Neural cell (in vitro differentiated cells): ENCODE measurements around the gene ADM2. TPM values are rescaled to one million over a fixed set of nuclear protein-coding genes. Genes with fewer than 3 reads are reported as not detected.

ENCODE experiments used
- H2AFZ ChIP-seq: fragments of 200-600, 300-800 bp; sonication (generic), shearing (Covaris generic); 2 replicates; pipeline ENCODE4 v1.6.0; 2014; ENCODE audit warnings: low read depth, mild to moderate bottlenecking, antibody characterized with exemption, low read length, moderate library complexity
- H3F3A ChIP-seq: fragments of 200-600 bp; shearing (Covaris generic); 2 replicates; pipeline ENCODE4 v1.6.1; 2016; ENCODE audit warnings: mild to moderate bottlenecking, moderate library complexity, mixed read lengths, antibody characterized with exemption, low read length; ENCODE audit not compliant: insufficient read depth, poor library complexity, severe bottlenecking
- H3K27ac ChIP-seq: fragments of 200-600, 300-800 bp; sonication (generic), shearing (Covaris generic); 2 replicates; pipeline ENCODE4 v1.5.1; 2014; ENCODE audit warnings: mild to moderate bottlenecking, low read length, moderate library complexity
- H3K27me3 ChIP-seq: fragments of 300-800, 200-600 bp; sonication (generic), shearing (Covaris generic); 2 replicates; pipeline ENCODE4 v1.6.0; 2014; ENCODE audit warnings: mild to moderate bottlenecking, low read depth, low read length, moderate library complexity; ENCODE audit not compliant: insufficient read depth
- H3K36me3 ChIP-seq: fragments of 300-800, 200-600 bp; sonication (generic), shearing (Covaris generic); 2 replicates; pipeline ENCODE4 v1.5.1; 2014; ENCODE audit warnings: mild to moderate bottlenecking, antibody characterized with exemption, low read length, moderate library complexity; ENCODE audit not compliant: insufficient read depth
- H3K4me2 ChIP-seq: fragments of 300-800, 200-600 bp; sonication (generic), shearing (Covaris generic); 2 replicates; pipeline ENCODE4 v1.6.0; 2014; ENCODE audit warnings: mild to moderate bottlenecking, low read length
- H3K4me3 ChIP-seq: fragments of 300-800, 200-600 bp; sonication (generic), shearing (Covaris generic); 2 replicates; pipeline ENCODE4 v1.5.1; 2014; ENCODE audit warnings: mild to moderate bottlenecking, low read length, moderate library complexity
- H3K79me2 ChIP-seq: fragments of 200-600 bp; shearing (Covaris generic); replicated peaks from 2 replicates; pipeline ENCODE4 v1.6.0; 2014; ENCODE audit warnings: mild to moderate bottlenecking, low read length, moderate library complexity; ENCODE audit not compliant: insufficient read depth
- H3K9ac ChIP-seq: fragments of 300-800, 200-600 bp; sonication (generic), shearing (Covaris generic); 2 replicates; pipeline ENCODE4 v1.6.1; 2016; ENCODE audit warnings: mild to moderate bottlenecking, low read length, mixed read lengths
- H3K9me2 ChIP-seq: fragments of 200-600 bp; shearing (Covaris generic); 2 replicates; pipeline ENCODE4 v1.6.1; 2016; ENCODE audit warnings: mild to moderate bottlenecking, low read length, mixed read lengths; ENCODE audit not compliant: insufficient read depth
- H3K9me3 ChIP-seq: fragments of 200-600, 300-800 bp; sonication (generic), shearing (Covaris generic); 2 replicates; pipeline ENCODE4 v1.6.1; 2016; ENCODE audit warnings: mild to moderate bottlenecking, mixed run types, low read length, moderate library complexity, mixed read lengths
- H4K20me1 ChIP-seq: fragments of 200-600 bp; shearing (Covaris generic); 2 replicates; pipeline ENCODE4 v1.6.1; 2016; ENCODE audit warnings: mild to moderate bottlenecking, mixed run types; ENCODE audit not compliant: insufficient read depth
- CTCF ChIP-seq: fragments of 450-650 bp; IDR thresholded peaks from 2 replicates; pipeline ENCODE4 v1.5.1; 2014; ENCODE audit warnings: antibody characterized with exemption, mild to moderate bottlenecking, moderate library complexity; ENCODE audit not compliant: poor library complexity, severe bottlenecking
- EP300 ChIP-seq: fragments of 450-650 bp; conservative IDR thresholded peaks from 2 replicates; pipeline ENCODE4 v1.6.1; 2014; ENCODE audit warnings: antibody characterized with exemption, mild to moderate bottlenecking, moderate library complexity; ENCODE audit not compliant: poor library complexity, severe bottlenecking
- EZH2 ChIP-seq: fragments of 200-600, 300-800 bp; shearing (Covaris generic), sonication (generic); IDR thresholded peaks from 2 replicates; pipeline ENCODE4 v1.6.1; 2014; ENCODE audit warnings: antibody characterized with exemption, low read length, borderline replicate concordance, mild to moderate bottlenecking; ENCODE audit not compliant: insufficient read depth, poor library complexity, severe bottlenecking
- MXI1 ChIP-seq: fragments of 450-650 bp; conservative IDR thresholded peaks from 2 replicates; pipeline ENCODE4 v1.6.1; 2014; ENCODE audit warnings: antibody characterized with exemption, mild to moderate bottlenecking; ENCODE audit not compliant: poor library complexity, severe bottlenecking
- POLR2AphosphoS5 ChIP-seq: IDR thresholded peaks from 2 replicates; pipeline ENCODE4 v1.6.1; 2012
- RAD21 ChIP-seq: fragments of 450-650 bp; conservative IDR thresholded peaks from 2 replicates; pipeline ENCODE4 v1.6.1; 2014; ENCODE audit warnings: antibody characterized with exemption, mild to moderate bottlenecking, moderate library complexity
- SMC3 ChIP-seq: fragments of 450-650 bp; conservative IDR thresholded peaks from 2 replicates; pipeline ENCODE4 v1.6.1; 2014; ENCODE audit warnings: antibody characterized with exemption, mild to moderate bottlenecking, moderate library complexity; ENCODE audit not compliant: poor library complexity
- TAF1 ChIP-seq: IDR thresholded peaks from 2 replicates; pipeline ENCODE4 v1.6.1; 2012; ENCODE audit warnings: low read depth
- polyA plus RNA-seq: library from polyadenylated mRNA; depleted of rRNA; stranded (reverse); fragments of >200 nt; gene quantifications from 2 replicates; pipeline ENCODE4 v1.2.3, GENCODE V29; 2014
- TF ChIP-seq, protein P1 (sequence below): IDR thresholded peaks from 2 replicates; pipeline ENCODE4 v1.6.1; 2012; ENCODE audit warnings: borderline replicate concordance

Gene ADM2
- polyA plus RNA-seq, 1 donor from 2014 or later: not detected

- no peaks in the 10 kb centered on the region for H3K9me3 ChIP-seq
- no peak overlapping the region for H3K4me3 ChIP-seq
- H4K20me1 ChIP-seq: no peaks in the 10 kb centered on the region
- no peak overlapping the region for H3K4me2 ChIP-seq
- TF ChIP-seq SMC3: no peak
- TF ChIP-seq, protein P1, sequence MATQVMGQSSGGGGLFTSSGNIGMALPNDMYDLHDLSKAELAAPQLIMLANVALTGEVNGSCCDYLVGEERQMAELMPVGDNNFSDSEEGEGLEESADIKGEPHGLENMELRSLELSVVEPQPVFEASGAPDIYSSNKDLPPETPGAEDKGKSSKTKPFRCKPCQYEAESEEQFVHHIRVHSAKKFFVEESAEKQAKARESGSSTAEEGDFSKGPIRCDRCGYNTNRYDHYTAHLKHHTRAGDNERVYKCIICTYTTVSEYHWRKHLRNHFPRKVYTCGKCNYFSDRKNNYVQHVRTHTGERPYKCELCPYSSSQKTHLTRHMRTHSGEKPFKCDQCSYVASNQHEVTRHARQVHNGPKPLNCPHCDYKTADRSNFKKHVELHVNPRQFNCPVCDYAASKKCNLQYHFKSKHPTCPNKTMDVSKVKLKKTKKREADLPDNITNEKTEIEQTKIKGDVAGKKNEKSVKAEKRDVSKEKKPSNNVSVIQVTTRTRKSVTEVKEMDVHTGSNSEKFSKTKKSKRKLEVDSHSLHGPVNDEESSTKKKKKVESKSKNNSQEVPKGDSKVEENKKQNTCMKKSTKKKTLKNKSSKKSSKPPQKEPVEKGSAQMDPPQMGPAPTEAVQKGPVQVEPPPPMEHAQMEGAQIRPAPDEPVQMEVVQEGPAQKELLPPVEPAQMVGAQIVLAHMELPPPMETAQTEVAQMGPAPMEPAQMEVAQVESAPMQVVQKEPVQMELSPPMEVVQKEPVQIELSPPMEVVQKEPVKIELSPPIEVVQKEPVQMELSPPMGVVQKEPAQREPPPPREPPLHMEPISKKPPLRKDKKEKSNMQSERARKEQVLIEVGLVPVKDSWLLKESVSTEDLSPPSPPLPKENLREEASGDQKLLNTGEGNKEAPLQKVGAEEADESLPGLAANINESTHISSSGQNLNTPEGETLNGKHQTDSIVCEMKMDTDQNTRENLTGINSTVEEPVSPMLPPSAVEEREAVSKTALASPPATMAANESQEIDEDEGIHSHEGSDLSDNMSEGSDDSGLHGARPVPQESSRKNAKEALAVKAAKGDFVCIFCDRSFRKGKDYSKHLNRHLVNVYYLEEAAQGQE: no peak
- no peak for TF ChIP-seq MXI1
- TF ChIP-seq EZH2: no peak
- no peak for TF ChIP-seq RAD21
- no peak for TF ChIP-seq TAF1
- TF ChIP-seq EP300: no peak
- no peak for TF ChIP-seq POLR2AphosphoS5
- TF ChIP-seq CTCF: no peak
- H3K9me2 ChIP-seq: no peaks in the 10 kb centered on the region
- H3K36me3 ChIP-seq: no peaks in the 10 kb centered on the region
- no peaks in the 10 kb centered on the region for H3K27me3 ChIP-seq
- no peak overlapping the region for H3K9ac ChIP-seq
- H3K27ac ChIP-seq: no peak overlapping the region
- no peak overlapping the region for H2AFZ ChIP-seq
- no peaks in the 10 kb centered on the region for H3K79me2 ChIP-seq
- H3F3A ChIP-seq: no peaks in the 10 kb centered on the region
These were observed 45.1 kb upstream of the ADM2 start for GRCh38 chr22:50436015-50436830.

DNA sequence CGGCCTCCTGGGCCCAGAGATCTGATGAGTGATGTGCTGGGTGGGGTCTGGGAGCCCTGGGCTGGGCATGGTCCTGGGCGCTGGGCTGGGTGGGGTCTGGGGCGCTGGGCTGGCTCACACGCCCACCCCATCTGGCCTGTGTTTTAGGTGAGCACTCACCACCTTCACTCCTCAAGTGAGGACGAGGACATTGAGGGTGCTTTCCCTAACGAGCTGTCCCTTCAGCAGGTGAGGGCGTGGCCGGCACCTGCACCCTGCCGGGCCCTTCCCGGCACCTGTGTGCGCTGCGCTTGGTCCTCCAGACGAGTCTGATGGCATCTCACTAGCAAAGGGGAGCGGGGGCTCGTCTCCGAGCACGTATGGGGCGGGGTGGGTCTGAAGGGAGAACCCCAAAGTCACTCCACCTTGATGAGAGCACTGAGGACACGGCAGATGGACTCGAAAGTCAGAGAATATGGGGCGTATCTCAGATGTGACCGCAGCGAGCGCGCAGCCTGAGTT, 44.5 kb upstream of the ADM2 start:
- Histone ChIP-seq H3K79me2 (no peaks in the 10 kb centered on the region), H2AFZ (no peak overlapping the region), H3K9ac (no peak overlapping the region), H3K9me3 (no peaks in the 10 kb centered on the region), H4K20me1 (no peaks in the 10 kb centered on the region), H3K27me3 (no peaks in the 10 kb centered on the region), H3K36me3 (no peaks in the 10 kb centered on the region), H3K27ac (no peak overlapping the region), H3F3A (no peaks in the 10 kb centered on the region), H3K4me3 (no peak overlapping the region), H3K4me2 (no peak overlapping the region), H3K9me2 (no peaks in the 10 kb centered on the region)
- TF ChIP-seq TAF1 (no peak), POLR2AphosphoS5 (no peak), EP300 (no peak), CTCF (no peak), MXI1 (no peak), EZH2 (no peak)
- TF ChIP-seq, protein P1: no peak
